ENCODE measurements around the gene CCDC38. TPM values are rescaled to one million over a fixed set of nuclear protein-coding genes. Genes with fewer than 3 reads are reported as not detected.

Gene CCDC38
- total RNA-seq, 1 experiment from 2014 or later, result not detected

GRCh38 chr12:95956557-95957145 lies 14.2 kb upstream of the CCDC38 start:
- no peaks in the 10 kb centered on the region for H3K36me3 Mint-ChIP-seq (ENCODE audit: insufficient read depth, unreplicated experiment)
- no peaks in the 10 kb centered on the region for H3K4me1 Mint-ChIP-seq (ENCODE audit: low read depth, unreplicated experiment)
- no peaks in the 10 kb centered on the region for H3K9me3 Mint-ChIP-seq (ENCODE audit: low read depth, unreplicated experiment)
- H3K27me3 Mint-ChIP-seq (ENCODE audit: unreplicated experiment), result peaks cover 14% of the 10 kb centered on the region
- no peak for DNase-seq
- H3K4me3 Mint-ChIP-seq (ENCODE audit: low read depth, unreplicated experiment), result no peak overlapping the region
- CTCF ChIA-PET, result interaction anchor here (1.5 kb wide), 1 partner anchor 10 kb away, joined by 3 read pairs; no protein-coding TSS in a partner anchor
- intact Hi-C loops (cut with micrococcal nuclease; ENCODE audit: unreplicated experiment), result no loop called here
- TF ChIP-seq CTCF (IDR thresholded peaks at IDR 0.05; ENCODE audit: unreplicated experiment), result no peak
- BruUV-seq (replicated peaks), result no TSS peak
- no peak overlapping the region for H3K27ac Mint-ChIP-seq (ENCODE audit: unreplicated experiment)

GRCh38 chr12:95955549-95956159 lies 13.2 kb upstream of the CCDC38 start:
- Mint-ChIP-seq H3K4me1 (ENCODE audit: low read depth, unreplicated experiment) (no peaks in the 10 kb centered on the region), H3K9me3 (ENCODE audit: low read depth, unreplicated experiment) (peaks cover 2% of the 10 kb centered on the region), H3K27ac (ENCODE audit: unreplicated experiment) (no peak overlapping the region), H3K36me3 (ENCODE audit: insufficient read depth, unreplicated experiment) (no peaks in the 10 kb centered on the region), H3K4me3 (ENCODE audit: low read depth, unreplicated experiment) (no peak overlapping the region), H3K27me3 (ENCODE audit: unreplicated experiment) (peaks cover 24% of the 10 kb centered on the region)
- no TSS peak for BruUV-seq (replicated peaks)
- no peak for TF ChIP-seq CTCF (IDR thresholded peaks at IDR 0.05; ENCODE audit: unreplicated experiment)
- DNase-seq, result no peak
- intact Hi-C loops (cut with micrococcal nuclease; ENCODE audit: unreplicated experiment), result no loop called here
- CTCF ChIA-PET, result interaction anchor here (0.6 to 1.5 kb wide), 2 partner anchors 11 to 376 kb away, joined by 3 to 4 read pairs; no protein-coding TSS in a partner anchor

- TF ChIP-seq CTCF (IDR thresholded peaks at IDR 0.05; ENCODE audit: unreplicated experiment), result no peak
- no peaks in the 10 kb centered on the region for H3K4me1 Mint-ChIP-seq (ENCODE audit: low read depth, unreplicated experiment)
- CTCF ChIA-PET, result interaction anchor here (0.6 kb wide), 1 partner anchor 503 kb away, joined by 3 read pairs; no protein-coding TSS in a partner anchor
- peaks cover 39% of the 10 kb centered on the region for H3K27me3 Mint-ChIP-seq (ENCODE audit: unreplicated experiment)
- no peak overlapping the region for H3K27ac Mint-ChIP-seq (ENCODE audit: unreplicated experiment)
- DNase-seq, result no peak
- no peaks in the 10 kb centered on the region for H3K36me3 Mint-ChIP-seq (ENCODE audit: insufficient read depth, unreplicated experiment)
- H3K4me3 Mint-ChIP-seq (ENCODE audit: low read depth, unreplicated experiment), result no peak overlapping the region
- peaks cover 2% of the 10 kb centered on the region for H3K9me3 Mint-ChIP-seq (ENCODE audit: low read depth, unreplicated experiment)
- BruUV-seq (replicated peaks), result no TSS peak
- intact Hi-C loops (cut with micrococcal nuclease; ENCODE audit: unreplicated experiment), result no loop called here
These were observed 10.6 kb upstream of the CCDC38 start for GRCh38 chr12:95953000-95953399.

- Mint-ChIP-seq H3K4me3 (ENCODE audit: low read depth, unreplicated experiment) (no peak overlapping the region), H3K4me1 (ENCODE audit: low read depth, unreplicated experiment) (no peaks in the 10 kb centered on the region), H3K27me3 (ENCODE audit: unreplicated experiment) (peaks cover 39% of the 10 kb centered on the region), H3K36me3 (ENCODE audit: insufficient read depth, unreplicated experiment) (no peaks in the 10 kb centered on the region), H3K27ac (ENCODE audit: unreplicated experiment) (no peak overlapping the region), H3K9me3 (ENCODE audit: low read depth, unreplicated experiment) (peaks cover 2% of the 10 kb centered on the region)
- intact Hi-C loops (cut with micrococcal nuclease; ENCODE audit: unreplicated experiment), result no loop called here
- no peak for DNase-seq
- no TSS peak for BruUV-seq (replicated peaks)
- CTCF ChIA-PET, result interaction anchor here (0.9 kb wide), 1 partner anchor 35 kb away, joined by 3 read pairs; no protein-coding TSS in a partner anchor
- no peak for TF ChIP-seq CTCF (IDR thresholded peaks at IDR 0.05; ENCODE audit: unreplicated experiment)
These were observed 9.1 kb upstream of the CCDC38 start for GRCh38 chr12:95951515-95951914.
